Epithelial cell of proximal tubule (primary cell): ENCODE results near the gene U2SURP. TPM values are rescaled to one million over a fixed set of nuclear protein-coding genes. Genes with fewer than 3 reads are reported as not detected.

Experiments
- DNase-seq: peaks from one replicate; pipeline ENCODE4 v3.0.0-alpha.2; 2011; ENCODE audit warnings: low read depth
- H3K4me3 ChIP-seq: 2 replicates; pipeline ENCODE4 v1.5.1; 2011; ENCODE audit warnings: low read depth, mild to moderate bottlenecking, low read length
- CTCF ChIP-seq: conservative IDR thresholded peaks from 2 replicates; pipeline ENCODE4 v1.5.1; 2012; ENCODE audit warnings: low read depth, mild to moderate bottlenecking, low read length
- total RNA-seq: library from RNA; depleted of rRNA; stranded (reverse); fragments of >200 nt; gene quantifications from 2 replicates; pipeline ENCODE4 v1.2.3, GENCODE V29; 2015

U2SURP gene
- total RNA-seq, 1 donor from 2014 or later, result 77.7 TPM

- TF ChIP-seq CTCF, result no peak
- no peak for DNase-seq
- no peak overlapping the region for H3K4me3 ChIP-seq
These were observed 88.6 kb downstream of the U2SURP start for GRCh38 chr3:143089965-143090364.

DNA sequence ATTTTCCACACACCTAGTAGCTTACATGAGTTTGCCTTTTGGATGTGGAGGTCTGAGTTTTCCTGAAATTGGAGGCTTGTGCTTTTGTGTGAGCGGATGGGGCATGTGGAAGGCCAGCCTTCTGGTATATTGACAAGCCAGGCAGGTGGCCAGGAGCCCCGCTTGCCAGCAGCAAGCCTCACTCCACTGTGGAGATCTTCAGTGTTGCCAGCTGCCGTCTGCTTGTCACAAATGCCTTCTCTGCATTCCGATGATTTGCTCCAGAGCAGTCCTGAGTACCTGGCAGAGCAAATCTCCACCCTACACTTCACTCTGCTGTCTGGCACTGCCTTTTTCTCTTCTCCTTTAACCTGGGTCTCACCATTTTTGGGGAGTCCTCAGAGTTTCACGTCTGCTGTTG, 89.1 kb downstream of the U2SURP start:
- TF ChIP-seq CTCF, result no peak

DNA sequence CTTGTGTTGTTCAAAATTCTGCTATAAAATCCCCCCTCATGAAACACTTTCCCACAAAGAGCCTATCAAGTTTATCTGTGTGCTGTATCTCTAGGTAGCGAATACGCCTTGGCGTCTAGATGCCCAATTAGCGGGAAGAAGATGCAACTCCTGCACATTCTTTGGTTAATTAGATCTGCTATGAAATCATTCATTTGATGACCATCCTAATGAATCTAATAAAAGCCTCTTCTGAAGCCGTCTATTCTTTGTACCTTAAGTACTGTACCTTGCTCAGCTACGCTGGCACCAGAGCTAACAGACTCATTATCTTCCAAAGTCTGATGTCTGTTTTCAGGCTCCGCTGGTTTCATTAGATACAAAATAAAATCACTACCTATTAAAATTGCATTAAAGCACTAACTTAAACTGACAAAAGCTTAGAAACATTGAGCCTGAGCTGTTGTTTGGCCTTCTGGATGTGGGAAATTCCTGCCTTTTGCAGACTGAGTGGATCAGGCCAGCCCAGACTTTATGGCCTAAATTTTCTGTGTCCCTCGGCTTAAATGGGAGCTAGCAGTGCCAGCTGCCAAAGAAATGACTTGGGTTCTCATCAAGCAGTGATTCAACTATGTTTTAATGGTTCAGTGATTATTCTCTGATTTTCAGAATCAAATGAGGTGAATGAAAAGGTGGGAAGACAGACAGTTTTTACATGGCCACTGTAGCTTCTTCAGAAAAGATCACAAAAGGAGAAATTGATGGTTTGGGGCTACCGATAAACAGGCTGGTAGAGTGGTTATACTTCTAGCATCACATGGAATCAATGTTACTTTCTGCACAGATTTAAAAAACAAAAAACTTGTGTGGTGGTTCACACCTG, 89.8 kb downstream of the U2SURP start:
- no peak for DNase-seq
- no peak for TF ChIP-seq CTCF
- H3K4me3 ChIP-seq, result no peak overlapping the region

More for the DNA sequence above, 89.1 kb downstream of the U2SURP start:
- DNase-seq, result no peak
- H3K4me3 ChIP-seq, result no peak overlapping the region

GRCh38 chr3:143092191-143092590, 90.8 kb downstream of the U2SURP start:
- H3K4me3 ChIP-seq, result no peak overlapping the region
- DNase-seq, result no peak
- no peak for TF ChIP-seq CTCF

GRCh38 chr3:143095813-143096212, 94.4 kb downstream of the U2SURP start:
- no peak for TF ChIP-seq CTCF
- H3K4me3 ChIP-seq, result no peak overlapping the region
- no peak for DNase-seq

- H3K4me3 ChIP-seq, result no peak overlapping the region
- no peak for DNase-seq
- TF ChIP-seq CTCF, result no peak
These were observed 96.8 kb downstream of the U2SURP start for GRCh38 chr3:143098032-143098764.
